ENCODE results near the gene RHEB. TPM values are rescaled to one million over a fixed set of nuclear protein-coding genes. Genes with fewer than 3 reads are reported as not detected.

The RHEB gene
- total RNA-seq, 4 donors from 2014 or later, result 107 to 229 (median 155) TPM

DNA sequence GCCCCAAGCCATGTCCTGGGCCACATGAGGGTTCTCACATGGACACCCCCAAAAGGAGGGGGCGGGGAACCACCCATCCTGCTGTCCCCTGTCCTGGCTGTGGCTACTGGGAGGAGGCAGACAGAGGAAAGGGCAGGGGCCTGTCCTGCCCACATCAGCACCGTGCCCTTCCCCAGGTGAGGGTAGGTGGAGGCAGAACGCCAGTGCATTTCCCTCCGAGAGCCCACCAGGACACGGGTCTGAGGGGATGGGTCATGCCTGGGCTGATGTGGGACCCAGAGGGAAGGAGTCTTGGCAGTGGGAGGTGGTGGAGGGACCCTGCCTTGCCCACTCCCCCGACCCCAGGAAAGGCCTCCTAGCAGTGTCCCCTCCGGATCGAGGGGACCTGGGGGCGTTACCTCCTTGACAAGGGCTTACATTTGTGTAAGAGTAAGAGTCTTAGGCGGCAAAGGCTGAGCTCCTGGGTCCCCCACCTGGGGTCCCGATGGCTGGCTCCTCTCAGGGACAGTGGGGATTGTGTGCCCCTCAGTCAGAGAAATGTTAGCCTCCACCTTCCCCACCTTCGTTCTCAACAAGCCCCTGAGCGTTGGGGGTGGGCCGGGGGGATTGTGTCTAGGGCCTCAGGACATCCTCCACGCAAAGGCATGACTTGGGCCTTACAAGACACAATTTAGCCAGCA, 85.8 kb downstream of the RHEB start:
- WGBS, 2 donors (ENCODE audit: low coverage in 1 of 2), result 80% methylated on average over 1 of the region's 15 CpGs; no CpG with 5 or more reads in 1 of the 2 donors
- no peak for ATAC-seq
- Histone ChIP-seq H3K4me1 (peaks cover 0 to 3% (median 3%) of the 10 kb centered on the region in 3 donors), H3K9me3 (no peaks in the 10 kb centered on the region), H3K4me3 (no peak overlapping the region), H3K27ac (no peak overlapping the region), H3K36me3 (no peaks in the 10 kb centered on the region), H3K27me3 (peaks cover 12% of the 10 kb centered on the region)
- TF ChIP-seq POLR2A (IDR thresholded peaks at IDR 0.05) (no peak), EP300 (IDR thresholded peaks at IDR 0.05) (no peak), POLR2AphosphoS5 (IDR thresholded peaks at IDR 0.05) (no peak), CTCF (IDR thresholded peaks at IDR 0.05) (no peak)

DNA sequence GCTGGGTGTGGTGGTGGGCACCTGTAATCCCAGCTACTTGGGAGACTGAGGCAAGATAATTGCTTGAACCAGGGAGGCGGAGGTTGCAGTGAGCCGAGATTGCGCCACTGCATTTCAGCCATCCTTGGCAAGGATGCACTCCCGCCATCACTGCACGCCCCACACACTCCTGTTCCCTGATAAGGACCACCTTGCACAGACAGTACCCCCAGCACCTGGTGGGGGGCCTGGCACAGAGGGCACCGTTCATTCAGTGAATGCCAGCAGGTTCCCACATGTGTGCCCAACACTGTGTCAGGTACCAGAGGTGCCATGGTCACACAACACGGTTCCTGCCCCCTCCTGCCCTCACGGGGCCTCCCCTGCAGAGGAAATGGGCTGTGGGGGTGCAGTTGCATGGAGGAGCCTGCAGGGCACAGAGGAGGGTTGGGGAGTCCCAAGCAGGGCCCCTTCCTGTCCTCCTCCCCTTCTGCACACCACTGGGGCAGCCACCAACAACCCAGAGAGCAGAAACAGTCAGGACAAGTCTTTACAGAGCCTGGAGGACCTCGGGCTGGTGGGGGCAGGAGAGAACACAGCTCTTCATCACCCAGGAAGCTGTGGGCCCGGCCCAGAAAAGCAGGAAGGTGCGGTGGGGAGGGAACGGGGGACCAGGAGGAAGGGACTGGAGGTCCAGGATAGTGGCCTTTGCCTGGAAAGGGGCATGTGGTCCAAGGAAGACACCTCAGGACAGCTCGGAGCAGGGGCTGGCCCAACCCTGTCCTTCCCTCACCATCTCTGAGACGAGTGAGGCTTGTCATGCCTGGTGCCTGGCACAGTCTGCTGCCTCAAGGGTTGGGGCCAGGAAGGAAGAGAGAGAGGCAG, 86.8 kb downstream of the RHEB start:
- Histone ChIP-seq H3K4me1 (peaks cover 0 to 10% (median 3%) of the 10 kb centered on the region in 3 donors), H3K4me3 (no peak overlapping the region), H3K27ac (no peak overlapping the region), H3K36me3 (no peaks in the 10 kb centered on the region), H3K27me3 (peaks cover 6% of the 10 kb centered on the region), H3K9me3 (no peaks in the 10 kb centered on the region)
- no peak for TF ChIP-seq POLR2AphosphoS5 (IDR thresholded peaks at IDR 0.05)
- TF ChIP-seq CTCF (IDR thresholded peaks at IDR 0.05), result no peak
- no peak for TF ChIP-seq EP300 (IDR thresholded peaks at IDR 0.05)
- no peak for TF ChIP-seq POLR2A (IDR thresholded peaks at IDR 0.05)
- no peak for ATAC-seq
- WGBS, 2 donors (ENCODE audit: low coverage in 1 of 2), result 90% methylated on average over 4 of the region's 14 CpGs; no CpG with 5 or more reads in 1 of the 2 donors

GRCh38 chr7:151431768-151432311, 87.9 kb downstream of the RHEB start:
- Histone ChIP-seq H3K4me1 (peaks cover 0 to 18% (median 0%) of the 10 kb centered on the region in 3 donors), H3K4me3 (no peak overlapping the region), H3K27me3 (no peaks in the 10 kb centered on the region), H3K27ac (no peak overlapping the region), H3K36me3 (no peaks in the 10 kb centered on the region), H3K9me3 (no peaks in the 10 kb centered on the region)
- no peak for ATAC-seq
- WGBS, 2 donors (ENCODE audit: low coverage in 1 of 2), result no CpG with 5 or more reads among the region's 25 CpGs
- TF ChIP-seq CTCF (IDR thresholded peaks at IDR 0.05), result no peak

DNA sequence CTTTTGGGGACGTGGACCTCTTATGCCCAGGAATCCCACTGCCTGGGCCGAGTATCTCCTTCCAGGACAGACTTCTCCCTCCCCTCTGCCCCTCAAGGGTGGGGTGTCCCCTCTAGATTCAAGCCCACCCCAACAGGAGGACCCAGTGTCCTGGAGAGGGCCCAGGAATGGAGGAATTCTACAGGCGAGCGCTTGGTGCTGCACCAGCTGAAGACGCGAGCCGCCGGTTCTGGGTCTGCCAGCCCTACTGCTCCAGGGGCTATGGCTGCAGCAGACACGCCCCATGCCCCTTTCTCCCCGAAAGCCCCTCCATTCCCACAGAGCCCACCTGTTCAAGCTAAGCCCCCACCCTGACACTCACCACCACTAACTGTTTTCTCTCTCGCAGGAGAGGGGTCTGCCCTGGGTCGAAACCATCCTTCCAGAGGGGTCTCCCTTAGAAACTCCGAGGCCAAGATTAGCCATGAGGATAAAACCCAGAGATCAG, 88.4 kb downstream of the RHEB start:
- no peaks in the 10 kb centered on the region for H3K9me3 ChIP-seq
- TF ChIP-seq CTCF (IDR thresholded peaks at IDR 0.05) (no peak), POLR2A (IDR thresholded peaks at IDR 0.05) (no peak), POLR2AphosphoS5 (IDR thresholded peaks at IDR 0.05) (no peak), EP300 (IDR thresholded peaks at IDR 0.05) (no peak)
- ATAC-seq, result no peak
- H3K36me3 ChIP-seq, result no peaks in the 10 kb centered on the region
- no peak overlapping the region for H3K27ac ChIP-seq
- WGBS, 2 donors (ENCODE audit: low coverage in 1 of 2), result no CpG with 5 or more reads among the region's 13 CpGs
- H3K4me3 ChIP-seq, result no peak overlapping the region
- H3K27me3 ChIP-seq, result no peaks in the 10 kb centered on the region
- peaks cover 0 to 23% (median 0%) of the 10 kb centered on the region in 3 donors for H3K4me1 ChIP-seq

Data from gastroesophageal sphincter (tissue), 4 donors.